Activated T-cell treated with anti-CD3 and anti-CD28 coated beads, Interleukin-2, amount 50 U/mL, for 72 hours (primary cell): ENCODE data around the gene IL2RA. TPM values are rescaled to one million over a fixed set of nuclear protein-coding genes. Genes with fewer than 3 reads are reported as not detected.

Experiments used
- ATAC-seq, 2 donors: fragments of 150-1000 bp; cut with Tn5 transposase; replicated peaks in 1 of 2; 2 replicates each; pipeline ENCODE4 v1.10.0; 2021; ENCODE audit warnings: moderate library complexity in 2 of 2, mild to moderate bottlenecking in 1 of 2
- DNase-seq, 2 donors: peaks; one replicate each; pipeline ENCODE4 v3.0.0; 2021 to 2022; ENCODE audit warnings: mixed read lengths in 1 of 2
- H3K27ac Mint-ChIP-seq: one replicate; pipeline ENCODE4 v1.8.0; 2022; ENCODE audit warnings: mild to moderate bottlenecking, moderate library complexity, mixed read lengths
- H3K27me3 Mint-ChIP-seq: one replicate; pipeline ENCODE4 v1.8.0; 2022; ENCODE audit warnings: low read depth, mixed read lengths
- H3K36me3 Mint-ChIP-seq, 2 donors: one replicate each; pipeline ENCODE4 v1.8.0; 2022; ENCODE audit warnings: mixed read lengths in 2 of 2, mild to moderate bottlenecking in 1 of 2; ENCODE audit not compliant: insufficient read depth in 2 of 2
- H3K4me1 Mint-ChIP-seq: one replicate; pipeline ENCODE4 v1.8.0; 2022; ENCODE audit warnings: low read depth, mixed read lengths
- H3K4me3 Mint-ChIP-seq, 2 donors: one replicate each; pipeline ENCODE4 v1.8.0; 2022; ENCODE audit warnings: mild to moderate bottlenecking in 2 of 2, mixed read lengths in 2 of 2, moderate library complexity in 2 of 2
- H3K9me3 Mint-ChIP-seq, 2 donors: one replicate each; pipeline ENCODE4 v1.8.0; 2022; ENCODE audit warnings: mixed read lengths in 2 of 2
- total RNA-seq, 2 donors: library from RNA; stranded (reverse); gene quantifications; one replicate each; pipeline ENCODE4 v1.2.3, GENCODE V29; 2022

IL2RA gene
- total RNA-seq, 2 donors from 2014 or later, result 848 to 1,110 TPM

DNA sequence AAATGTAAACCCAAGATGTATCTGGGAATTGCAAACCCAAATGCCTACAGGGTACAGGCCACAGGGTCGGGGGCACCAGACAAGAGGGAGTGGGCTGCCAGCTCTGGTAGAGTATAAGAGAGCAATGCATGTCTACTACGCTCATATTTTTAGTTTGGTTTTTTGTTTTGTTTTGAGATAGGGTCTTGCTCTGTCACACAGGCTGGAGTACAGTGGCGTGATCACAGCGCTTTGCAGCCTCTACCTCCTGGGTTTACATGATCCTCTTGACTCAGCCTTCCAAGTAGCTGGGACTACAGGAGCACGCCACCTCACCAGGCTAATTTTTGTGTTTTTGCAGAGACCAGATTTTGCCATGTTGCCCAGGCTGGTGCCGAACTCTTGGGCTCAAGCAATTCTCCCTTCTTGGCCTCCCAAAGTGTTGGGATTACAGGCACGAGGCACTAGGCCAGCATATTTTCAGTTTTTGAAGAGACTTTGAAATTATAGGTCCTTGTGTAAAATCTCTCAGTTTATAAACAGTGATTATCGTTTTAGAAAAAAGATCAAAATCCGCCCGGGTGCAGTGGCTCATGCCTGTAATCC is 73.7 kb downstream of the IL2RA start:
- H3K27ac Mint-ChIP-seq, result no peak overlapping the region
- peaks cover 12% of the 10 kb centered on the region for H3K4me1 Mint-ChIP-seq
- peaks cover 10 to 12% of the 10 kb centered on the region in 2 donors for H3K36me3 Mint-ChIP-seq
- H3K4me3 Mint-ChIP-seq, result peak overlapping the region; percentile 23 to 28
- H3K27me3 Mint-ChIP-seq, result peaks cover 13% of the 10 kb centered on the region
- ATAC-seq (no peak), DNase-seq (no peak)
- peaks cover 8 to 9% of the 10 kb centered on the region in 2 donors for H3K9me3 Mint-ChIP-seq

- peaks cover 8% of the 10 kb centered on the region in 2 donors for H3K9me3 Mint-ChIP-seq
- H3K36me3 Mint-ChIP-seq, result peaks cover 10% of the 10 kb centered on the region in 2 donors
- no peak overlapping the region for H3K27ac Mint-ChIP-seq
- peaks cover 12% of the 10 kb centered on the region for H3K4me1 Mint-ChIP-seq
- H3K4me3 Mint-ChIP-seq, result peak overlapping the region; percentile 23 to 28
- peak; percentile 58 to 80 for ATAC-seq
- DNase-seq, result no peak
- peaks cover 17% of the 10 kb centered on the region for H3K27me3 Mint-ChIP-seq
These were observed 74.4 kb downstream of the IL2RA start for GRCh38 chr10:5987747-5988146.

DNA sequence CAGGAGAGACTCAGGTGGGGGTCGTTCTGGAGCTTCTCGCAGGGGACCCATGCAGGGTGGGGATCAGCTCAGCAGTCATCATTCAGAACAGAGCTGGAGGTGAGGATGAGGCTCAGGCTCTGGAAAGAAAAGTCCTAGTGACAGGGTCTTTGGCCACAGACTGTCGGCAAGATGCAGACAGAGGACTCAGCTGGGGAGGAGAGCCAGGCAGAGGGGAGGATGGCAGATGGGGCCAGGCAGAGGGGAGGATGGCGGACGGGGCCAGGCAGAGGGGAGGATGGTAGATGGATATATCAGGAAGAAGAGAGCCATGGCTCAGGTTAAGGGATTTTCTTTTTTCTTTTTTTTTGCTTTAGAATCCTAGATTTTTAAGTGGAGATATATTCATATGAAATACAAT is 77.1 kb downstream of the IL2RA start:
- H3K4me1 Mint-ChIP-seq, result peaks cover 12% of the 10 kb centered on the region
- peaks cover 26% of the 10 kb centered on the region for H3K27me3 Mint-ChIP-seq
- DNase-seq (no peak), ATAC-seq (no peak)
- H3K9me3 Mint-ChIP-seq, result no peaks in the 10 kb centered on the region
- no peak overlapping the region for H3K4me3 Mint-ChIP-seq
- no peaks in the 10 kb centered on the region for H3K36me3 Mint-ChIP-seq
- H3K27ac Mint-ChIP-seq, result no peak overlapping the region

GRCh38 chr10:5983774-5984173 is 78.4 kb downstream of the IL2RA start:
- ATAC-seq (no peak), DNase-seq (no peak)
- peaks cover 26% of the 10 kb centered on the region for H3K27me3 Mint-ChIP-seq
- no peaks in the 10 kb centered on the region for H3K36me3 Mint-ChIP-seq
- H3K4me3 Mint-ChIP-seq, result no peak overlapping the region
- H3K4me1 Mint-ChIP-seq, result peaks cover 12% of the 10 kb centered on the region
- no peaks in the 10 kb centered on the region for H3K9me3 Mint-ChIP-seq
- no peak overlapping the region for H3K27ac Mint-ChIP-seq

DNA sequence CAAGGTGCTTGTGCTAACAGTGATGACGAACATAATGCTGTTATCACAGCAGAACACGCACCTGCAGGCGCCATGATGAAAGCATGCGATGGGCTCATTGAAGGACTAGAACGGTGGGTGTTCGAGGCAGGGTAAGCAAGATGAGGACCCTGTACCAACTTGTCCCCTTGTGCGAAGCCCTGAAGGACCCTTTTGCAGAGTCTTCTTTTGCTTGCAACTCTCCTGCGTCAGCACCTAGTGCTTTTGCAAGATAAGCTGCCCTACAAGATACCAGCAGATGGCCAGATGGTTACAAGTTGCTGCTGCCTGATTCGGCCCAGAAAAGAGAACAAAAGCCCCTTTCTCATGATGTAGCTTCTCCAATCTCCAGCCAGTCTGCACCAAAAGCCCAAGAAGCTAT is 80.6 kb downstream of the IL2RA start:
- no peak overlapping the region for H3K27ac Mint-ChIP-seq
- peaks cover 0 to under 1% of the 10 kb centered on the region in 2 donors for H3K36me3 Mint-ChIP-seq
- DNase-seq (no peak), ATAC-seq (no peak)
- peaks cover 19% of the 10 kb centered on the region for H3K27me3 Mint-ChIP-seq
- H3K4me3 Mint-ChIP-seq, result no peak overlapping the region
- H3K9me3 Mint-ChIP-seq, result no peaks in the 10 kb centered on the region
- H3K4me1 Mint-ChIP-seq, result no peaks in the 10 kb centered on the region

- ATAC-seq, result no peak
- Mint-ChIP-seq H3K9me3 (no peaks in the 10 kb centered on the region), H3K4me1 (peaks cover 27% of the 10 kb centered on the region), H3K4me3 (peak overlapping the region; percentile 96 to 97), H3K36me3 (peaks cover 6 to 7% of the 10 kb centered on the region in 2 donors), H3K27ac (peak overlapping the region; percentile 94), H3K27me3 (peaks cover 10% of the 10 kb centered on the region)
- DNase-seq, result no peak
These were observed 84.0 kb downstream of the IL2RA start for GRCh38 chr10:5978230-5978489.

DNA sequence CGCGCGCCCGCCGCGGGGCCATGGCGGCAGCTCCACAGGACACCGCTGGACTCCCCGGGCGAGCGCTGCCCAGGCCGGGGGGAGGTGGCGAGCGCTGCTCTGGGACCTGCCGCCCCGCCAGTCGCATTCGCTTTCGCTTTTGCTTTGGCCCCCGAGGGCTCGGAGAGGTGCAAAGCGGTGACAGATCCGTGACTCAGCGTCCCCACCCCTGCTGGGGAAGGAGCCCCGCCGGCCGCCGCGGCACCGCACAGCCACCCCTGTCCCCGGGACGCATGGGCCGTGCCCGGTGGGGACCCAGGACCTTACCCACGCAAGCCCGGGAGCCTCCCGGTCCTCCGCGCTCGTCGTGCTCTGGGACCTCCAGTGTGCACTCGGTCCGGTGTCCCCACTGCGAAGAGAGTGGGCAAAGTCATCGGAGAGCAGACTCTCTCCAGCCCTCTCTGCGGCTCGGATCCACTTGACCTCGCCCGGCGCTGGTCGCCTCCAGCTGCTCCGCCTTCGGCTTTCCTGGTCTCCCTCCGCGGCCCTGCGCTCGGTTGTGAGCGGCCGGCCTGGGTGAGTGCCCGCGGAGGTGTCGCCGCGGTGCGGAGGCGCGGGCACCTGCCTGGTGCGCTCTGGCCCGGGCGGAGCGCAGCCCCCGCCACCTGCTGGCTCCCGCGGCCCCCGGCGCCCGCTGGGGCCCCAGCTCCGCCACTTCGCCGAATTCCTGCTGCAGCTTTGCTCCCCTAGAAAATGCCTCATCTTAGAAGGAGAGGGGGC is 84.5 kb downstream of the IL2RA start, which contains the start of gene IL15RA:
Gene IL15RA, minus strand, starts transcription at position 73 of the 759 bp plus-strand sequence. Its CDS starts 51 bp downstream, at position 22.
- ATAC-seq (peak; percentile 80 to 82), DNase-seq (peak; percentile 92 to 96)
- Mint-ChIP-seq H3K27me3 (peaks cover 8% of the 10 kb centered on the region), H3K27ac (peak within 1 kb of the TSS; percentile 95), H3K4me3 (peak within 1 kb of the TSS; percentile 96 to 97), H3K9me3 (no peaks in the 10 kb centered on the region), H3K4me1 (peaks cover 30% of the 10 kb centered on the region), H3K36me3 (peaks cover 6 to 7% of the 10 kb centered on the region in 2 donors)

DNA sequence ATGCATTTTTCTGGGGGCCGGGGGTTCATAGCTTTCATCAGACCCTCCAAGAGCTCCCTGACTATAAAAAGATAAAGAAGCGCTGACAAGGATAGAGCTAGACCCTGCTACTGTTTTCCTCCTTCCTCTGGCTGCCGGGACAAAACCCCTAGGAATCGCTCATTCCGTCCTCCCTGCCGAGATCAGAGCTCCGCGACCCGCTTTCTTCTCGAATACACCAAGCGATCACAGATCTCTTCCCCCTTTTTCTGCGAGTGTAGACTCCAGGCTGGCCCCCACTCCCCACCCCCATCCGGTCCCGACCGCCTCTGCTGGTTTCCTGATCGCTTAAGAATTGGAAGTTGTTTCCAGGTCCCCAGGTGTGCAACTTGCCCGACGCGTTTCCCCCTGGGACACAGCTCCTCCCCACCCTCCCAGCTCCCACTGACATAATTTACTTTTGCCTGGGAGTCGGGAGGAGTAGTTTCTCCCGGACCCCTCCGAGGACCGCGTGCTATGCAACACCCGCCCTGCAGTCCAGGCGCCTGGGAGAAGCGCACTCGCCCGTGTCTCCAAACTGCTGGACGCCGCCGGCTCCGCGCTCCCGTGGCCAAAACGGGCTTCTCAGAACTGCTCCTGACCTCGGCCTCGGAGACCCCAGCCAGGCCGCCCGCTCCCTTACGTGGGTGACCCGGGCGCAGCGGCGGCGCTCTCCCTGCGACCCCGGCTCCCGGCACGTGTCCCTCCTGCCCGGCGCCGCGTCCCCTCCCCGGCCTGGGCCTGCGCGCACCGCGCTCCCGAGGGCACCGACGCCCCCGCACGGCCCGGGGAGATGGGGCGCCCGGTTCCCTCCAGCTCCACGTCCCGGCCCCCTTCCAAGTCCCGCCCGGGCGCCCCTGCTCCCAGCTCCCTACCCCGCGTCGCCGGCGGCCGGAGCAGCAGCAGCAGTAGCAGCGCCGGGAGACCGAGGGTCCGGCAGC is 85.4 kb downstream of the IL2RA start:
- H3K4me3 Mint-ChIP-seq, result peak overlapping the region; percentile 96 to 97
- ATAC-seq (peak; percentile 10), DNase-seq (peak; percentile 44 to 51)
- peak overlapping the region; percentile 95 for H3K27ac Mint-ChIP-seq
- H3K36me3 Mint-ChIP-seq, result peaks cover 6 to 7% of the 10 kb centered on the region in 2 donors
- no peaks in the 10 kb centered on the region for H3K9me3 Mint-ChIP-seq
- H3K4me1 Mint-ChIP-seq, result peaks cover 39% of the 10 kb centered on the region
- peaks cover 8% of the 10 kb centered on the region for H3K27me3 Mint-ChIP-seq

GRCh38 chr10:5975641-5976473 is 86.3 kb downstream of the IL2RA start:
- ATAC-seq (peak; percentile 77 to 81), DNase-seq (peak; percentile 82 to 83)
- H3K4me3 Mint-ChIP-seq, result peak overlapping the region; percentile 92 to 97
- H3K36me3 Mint-ChIP-seq, result peaks cover 6 to 7% of the 10 kb centered on the region in 2 donors
- H3K4me1 Mint-ChIP-seq, result peaks cover 48% of the 10 kb centered on the region
- H3K27me3 Mint-ChIP-seq, result peaks cover 4% of the 10 kb centered on the region
- H3K9me3 Mint-ChIP-seq, result no peaks in the 10 kb centered on the region
- peak overlapping the region; percentile 95 for H3K27ac Mint-ChIP-seq

DNA sequence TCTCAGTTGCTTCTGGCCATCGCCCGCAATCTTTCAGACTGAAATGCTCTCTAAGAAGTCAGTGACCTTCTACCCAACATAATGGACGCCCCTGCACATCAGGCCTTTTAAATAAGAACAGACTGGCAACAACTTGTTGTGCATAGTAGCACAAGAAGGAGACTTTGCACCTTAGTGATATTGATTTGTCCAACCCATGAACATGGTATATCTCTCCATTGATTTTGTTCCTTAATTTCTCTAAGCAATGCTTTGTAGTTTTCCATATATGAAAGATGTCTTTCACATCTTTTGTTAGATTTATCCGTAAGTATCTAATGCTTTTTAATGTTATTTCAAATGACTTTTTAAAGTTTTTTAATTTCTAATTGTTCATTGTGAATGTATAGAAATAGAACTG is 89.1 kb downstream of the IL2RA start:
- ATAC-seq (no peak), DNase-seq (no peak)
- peaks cover 6 to 7% of the 10 kb centered on the region in 2 donors for H3K36me3 Mint-ChIP-seq
- no peaks in the 10 kb centered on the region for H3K9me3 Mint-ChIP-seq
- peak overlapping the region in 1 of 2 donors; percentile 59 for H3K4me3 Mint-ChIP-seq
- peaks cover 58% of the 10 kb centered on the region for H3K4me1 Mint-ChIP-seq
- H3K27me3 Mint-ChIP-seq, result no peaks in the 10 kb centered on the region
- H3K27ac Mint-ChIP-seq, result no peak overlapping the region

DNA sequence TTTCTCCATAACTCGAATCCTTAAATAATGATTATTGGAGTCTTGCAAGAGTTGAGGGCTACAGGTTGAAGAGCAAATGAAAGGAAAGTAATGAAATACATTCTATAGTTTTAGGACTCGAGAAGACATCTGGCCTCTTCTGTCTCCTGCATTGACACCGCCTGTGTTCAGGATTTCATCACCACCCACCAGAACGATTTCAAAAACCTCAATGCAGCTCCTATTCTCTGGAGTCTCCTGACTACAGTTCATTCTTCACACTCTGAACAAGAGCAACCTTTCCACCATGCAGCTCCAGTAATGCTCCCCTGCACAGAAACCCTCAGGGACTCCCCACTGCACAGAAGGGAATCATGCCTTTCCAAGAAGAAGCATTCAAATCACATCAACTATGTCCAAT is 90.3 kb downstream of the IL2RA start:
- no peak for ATAC-seq
- Mint-ChIP-seq H3K4me3 (peak overlapping the region; percentile 73 to 80), H3K27ac (peak overlapping the region; percentile 93), H3K9me3 (no peaks in the 10 kb centered on the region), H3K4me1 (peaks cover 58% of the 10 kb centered on the region), H3K27me3 (no peaks in the 10 kb centered on the region), H3K36me3 (peaks cover 6 to 9% of the 10 kb centered on the region in 2 donors)
- no peak for DNase-seq

- Mint-ChIP-seq H3K4me3 (peak overlapping the region; percentile 73 to 80), H3K36me3 (peaks cover 6 to 8% of the 10 kb centered on the region in 2 donors), H3K9me3 (no peaks in the 10 kb centered on the region), H3K27me3 (no peaks in the 10 kb centered on the region), H3K27ac (peak overlapping the region; percentile 93), H3K4me1 (peaks cover 58% of the 10 kb centered on the region)
- peak; percentile 35 to 38 for DNase-seq
- ATAC-seq, result peak; percentile 28 to 58
These were observed 90.8 kb downstream of the IL2RA start for GRCh38 chr10:5971315-5971832.
